ENCODE results near the gene CCDC88C. TPM values are rescaled to one million over a fixed set of nuclear protein-coding genes. Genes with fewer than 3 reads are reported as not detected.
A peak's percentile ranks its signal among the peaks of the same experiment; 100 is the strongest.

CCDC88C gene
- total and polyA plus RNA-seq, 3 donors from 2014 or later = 36.5 to 51.3 (median 47.4) TPM

DNA sequence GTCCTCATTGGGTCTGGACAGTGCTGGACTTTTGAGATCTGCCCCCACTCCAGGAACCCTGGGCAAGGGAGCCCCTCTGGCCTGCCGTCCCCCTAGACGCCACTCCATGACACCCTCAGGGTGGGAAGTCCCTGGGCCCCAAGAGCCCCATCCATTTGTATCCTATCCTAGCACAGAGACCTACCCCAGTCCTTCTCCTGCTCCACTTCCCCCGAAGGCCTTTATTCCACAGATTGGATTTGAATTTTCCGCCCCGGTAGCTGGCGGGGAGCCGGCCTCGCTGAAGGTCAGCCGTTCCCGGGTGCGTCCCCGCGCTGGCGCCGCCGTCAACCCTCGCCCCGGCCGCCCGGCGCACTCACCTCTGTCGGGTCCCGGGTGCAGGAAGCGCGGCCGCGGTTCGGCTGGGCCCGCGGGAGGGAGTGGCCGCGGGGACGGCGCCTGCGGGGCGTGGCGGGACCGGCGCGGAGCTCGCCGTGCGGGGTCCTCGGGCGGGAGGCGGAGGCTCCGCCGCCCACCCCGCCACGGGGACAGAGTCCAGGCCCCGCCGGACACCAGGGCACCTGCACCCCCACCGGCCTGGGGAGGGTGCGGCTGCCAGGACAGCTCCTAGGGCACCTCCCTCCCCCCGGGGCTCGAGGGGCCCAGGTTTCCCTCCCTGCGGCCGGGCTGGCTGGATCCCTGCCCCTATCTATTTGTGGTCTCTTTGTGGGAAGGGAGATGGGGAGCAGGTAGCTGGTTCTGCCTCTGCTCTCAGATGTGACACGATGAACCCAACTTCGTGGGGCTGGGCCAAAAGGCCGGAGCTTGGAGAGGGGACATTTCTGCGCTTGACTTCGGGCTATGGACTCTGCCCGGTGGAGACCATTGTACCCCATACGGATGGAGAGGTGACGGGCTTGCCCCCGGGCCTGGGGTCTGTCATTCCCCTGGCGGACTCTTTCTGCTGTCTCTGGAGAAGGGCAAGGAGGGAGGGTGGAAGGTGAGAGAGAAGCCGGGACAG lies 153.2 kb downstream of the CCDC88C start:
- H3K4me1 ChIP-seq = peaks cover 19% of the 10 kb centered on the region
- no peak for TF ChIP-seq POLR2A (IDR thresholded peaks at IDR 0.05)
- TF ChIP-seq, protein P1, sequence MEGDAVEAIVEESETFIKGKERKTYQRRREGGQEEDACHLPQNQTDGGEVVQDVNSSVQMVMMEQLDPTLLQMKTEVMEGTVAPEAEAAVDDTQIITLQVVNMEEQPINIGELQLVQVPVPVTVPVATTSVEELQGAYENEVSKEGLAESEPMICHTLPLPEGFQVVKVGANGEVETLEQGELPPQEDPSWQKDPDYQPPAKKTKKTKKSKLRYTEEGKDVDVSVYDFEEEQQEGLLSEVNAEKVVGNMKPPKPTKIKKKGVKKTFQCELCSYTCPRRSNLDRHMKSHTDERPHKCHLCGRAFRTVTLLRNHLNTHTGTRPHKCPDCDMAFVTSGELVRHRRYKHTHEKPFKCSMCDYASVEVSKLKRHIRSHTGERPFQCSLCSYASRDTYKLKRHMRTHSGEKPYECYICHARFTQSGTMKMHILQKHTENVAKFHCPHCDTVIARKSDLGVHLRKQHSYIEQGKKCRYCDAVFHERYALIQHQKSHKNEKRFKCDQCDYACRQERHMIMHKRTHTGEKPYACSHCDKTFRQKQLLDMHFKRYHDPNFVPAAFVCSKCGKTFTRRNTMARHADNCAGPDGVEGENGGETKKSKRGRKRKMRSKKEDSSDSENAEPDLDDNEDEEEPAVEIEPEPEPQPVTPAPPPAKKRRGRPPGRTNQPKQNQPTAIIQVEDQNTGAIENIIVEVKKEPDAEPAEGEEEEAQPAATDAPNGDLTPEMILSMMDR (IDR thresholded peaks at IDR 0.05) = no peak
- H3K27me3 ChIP-seq = no peaks in the 10 kb centered on the region
- peak overlapping the region in 1 of 2 donors; percentile 62 for H3K27ac ChIP-seq
- peak overlapping the region; percentile 50 to 51 for H3K4me3 ChIP-seq
- no peaks in the 10 kb centered on the region for H3K9me3 ChIP-seq
- 9 to 11% methylated on average over 12 to 69 of the region's 69 CpGs for WGBS, 2 donors
- intact Hi-C loops (cut with DNase I; ENCODE audit: low total_unique reads) = no loop called here
- no peak for DNase-seq
- no peaks in the 10 kb centered on the region for H3K36me3 ChIP-seq (ENCODE audit: low read depth, missing control alignments)

GRCh38 chr14:91263329-91263728 lies 154.3 kb downstream of the CCDC88C start:
- Histone ChIP-seq H3K9me3 (no peaks in the 10 kb centered on the region), H3K4me1 (peaks cover 15% of the 10 kb centered on the region), H3K27me3 (no peaks in the 10 kb centered on the region), H3K36me3 (ENCODE audit: low read depth, missing control alignments) (no peaks in the 10 kb centered on the region), H3K4me3 (no peak overlapping the region), H3K27ac (no peak overlapping the region)
- DNase-seq = no peak
- WGBS, 2 donors = 76 to 87% methylated on average over 2 of the region's 2 CpGs
- TF ChIP-seq, protein P1 (IDR thresholded peaks at IDR 0.05) = no peak
- no peak for TF ChIP-seq POLR2A (IDR thresholded peaks at IDR 0.05)
- intact Hi-C loops (cut with DNase I; ENCODE audit: low total_unique reads) = no loop called here

GRCh38 chr14:91261986-91262549 lies 155.6 kb downstream of the CCDC88C start:
- no peak for TF ChIP-seq POLR2A (IDR thresholded peaks at IDR 0.05)
- TF ChIP-seq, protein P1 (IDR thresholded peaks at IDR 0.05) = no peak
- intact Hi-C loops (cut with DNase I; ENCODE audit: low total_unique reads) = no loop called here
- Histone ChIP-seq H3K36me3 (ENCODE audit: low read depth, missing control alignments) (no peaks in the 10 kb centered on the region), H3K4me3 (no peak overlapping the region), H3K27ac (no peak overlapping the region), H3K9me3 (no peaks in the 10 kb centered on the region), H3K27me3 (no peaks in the 10 kb centered on the region), H3K4me1 (peaks cover 21% of the 10 kb centered on the region)
- DNase-seq = no peak
- WGBS, 2 donors = 92 to 97% methylated on average over 11 of the region's 11 CpGs

DNA sequence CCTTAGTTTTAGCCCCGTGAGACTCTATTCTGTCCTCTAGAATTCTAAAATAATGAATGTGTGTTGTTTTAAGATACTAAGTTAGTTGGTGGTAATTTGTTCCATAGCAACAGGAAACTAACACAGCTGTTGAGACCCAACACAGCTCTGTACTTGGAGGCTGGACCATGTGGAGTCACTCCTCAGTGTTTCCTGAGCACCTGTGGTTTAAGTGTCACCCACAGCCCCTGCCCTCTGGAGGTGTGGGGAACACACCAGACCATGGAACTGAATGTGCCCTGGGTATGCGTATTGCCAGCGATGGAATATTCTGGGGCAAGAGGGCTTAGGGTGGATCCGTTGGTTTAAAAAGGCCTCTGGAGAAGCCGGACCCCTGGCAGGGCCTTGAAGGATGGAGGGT lies 156.5 kb downstream of the CCDC88C start:
- DNase-seq = no peak
- Histone ChIP-seq H3K9me3 (no peaks in the 10 kb centered on the region), H3K27ac (no peak overlapping the region), H3K4me1 (peaks cover 18% of the 10 kb centered on the region), H3K4me3 (no peak overlapping the region), H3K27me3 (no peaks in the 10 kb centered on the region), H3K36me3 (ENCODE audit: low read depth, missing control alignments) (no peaks in the 10 kb centered on the region)
- intact Hi-C loops (cut with DNase I; ENCODE audit: low total_unique reads) = no loop called here
- TF ChIP-seq, protein P1 (IDR thresholded peaks at IDR 0.05) = no peak
- TF ChIP-seq POLR2A (IDR thresholded peaks at IDR 0.05) = no peak
- 91 to 92% methylated on average over 5 of the region's 5 CpGs for WGBS, 2 donors
